ENCODE data around the gene LIMCH1. TPM values are rescaled to one million over a fixed set of nuclear protein-coding genes. Genes with fewer than 3 reads are reported as not detected.
"Not testable (repeated sequence)": the region's sequence is repeated elsewhere in the genome, so short reads cannot be mapped to it uniquely, and the experiment has no call there.

Gene LIMCH1
- total and polyA plus RNA-seq, 7 donors: 14.2 to 279 (median 169) TPM

DNA sequence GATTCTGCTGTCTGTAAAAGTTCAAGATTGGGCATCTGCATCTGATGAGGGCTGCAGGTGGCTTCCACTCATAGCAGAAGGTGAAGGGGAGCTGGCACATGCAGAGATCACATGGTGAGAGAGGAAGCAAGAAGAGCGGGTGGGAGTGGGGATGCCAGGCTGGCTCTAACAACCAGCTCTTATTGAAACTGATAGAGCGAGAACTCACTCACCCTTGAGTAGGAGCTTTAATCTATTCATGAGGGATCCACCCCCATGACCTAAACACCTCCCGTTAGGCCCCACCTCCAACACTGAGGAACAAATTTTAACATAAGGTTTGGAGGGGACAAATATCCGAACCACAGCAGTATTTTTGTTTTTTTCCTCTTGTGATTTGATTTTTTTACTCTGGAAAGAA lies 164.8 kb downstream of the LIMCH1 start:
- Histone ChIP-seq H3K27ac (no peak overlapping the region), H3K27me3 (ENCODE audit: insufficient read depth in 3 of 3, low read length in 2 of 3) (no peaks in the 10 kb centered on the region), H3K9me3 (no peaks in the 10 kb centered on the region), H3K36me3 (ENCODE audit: insufficient read depth in 1 of 2, low read depth in 1 of 2) (peaks cover 0 to 14% of the 10 kb centered on the region in 2 donors), H3K4me3 (no peak overlapping the region), H3K4me1 (no peaks in the 10 kb centered on the region)
- peak in 1 of 4 donors; percentile 36 for ATAC-seq
- 68 to 77% (median 68%) methylated on average over 4 of the region's 4 CpGs for WGBS, 3 donors
- no peak for DNase-seq
- intact Hi-C loops (cut with DNase I): no loop called here
- TF ChIP-seq, protein P1, sequence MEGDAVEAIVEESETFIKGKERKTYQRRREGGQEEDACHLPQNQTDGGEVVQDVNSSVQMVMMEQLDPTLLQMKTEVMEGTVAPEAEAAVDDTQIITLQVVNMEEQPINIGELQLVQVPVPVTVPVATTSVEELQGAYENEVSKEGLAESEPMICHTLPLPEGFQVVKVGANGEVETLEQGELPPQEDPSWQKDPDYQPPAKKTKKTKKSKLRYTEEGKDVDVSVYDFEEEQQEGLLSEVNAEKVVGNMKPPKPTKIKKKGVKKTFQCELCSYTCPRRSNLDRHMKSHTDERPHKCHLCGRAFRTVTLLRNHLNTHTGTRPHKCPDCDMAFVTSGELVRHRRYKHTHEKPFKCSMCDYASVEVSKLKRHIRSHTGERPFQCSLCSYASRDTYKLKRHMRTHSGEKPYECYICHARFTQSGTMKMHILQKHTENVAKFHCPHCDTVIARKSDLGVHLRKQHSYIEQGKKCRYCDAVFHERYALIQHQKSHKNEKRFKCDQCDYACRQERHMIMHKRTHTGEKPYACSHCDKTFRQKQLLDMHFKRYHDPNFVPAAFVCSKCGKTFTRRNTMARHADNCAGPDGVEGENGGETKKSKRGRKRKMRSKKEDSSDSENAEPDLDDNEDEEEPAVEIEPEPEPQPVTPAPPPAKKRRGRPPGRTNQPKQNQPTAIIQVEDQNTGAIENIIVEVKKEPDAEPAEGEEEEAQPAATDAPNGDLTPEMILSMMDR (IDR thresholded peaks at IDR 0.05): no peak

DNA sequence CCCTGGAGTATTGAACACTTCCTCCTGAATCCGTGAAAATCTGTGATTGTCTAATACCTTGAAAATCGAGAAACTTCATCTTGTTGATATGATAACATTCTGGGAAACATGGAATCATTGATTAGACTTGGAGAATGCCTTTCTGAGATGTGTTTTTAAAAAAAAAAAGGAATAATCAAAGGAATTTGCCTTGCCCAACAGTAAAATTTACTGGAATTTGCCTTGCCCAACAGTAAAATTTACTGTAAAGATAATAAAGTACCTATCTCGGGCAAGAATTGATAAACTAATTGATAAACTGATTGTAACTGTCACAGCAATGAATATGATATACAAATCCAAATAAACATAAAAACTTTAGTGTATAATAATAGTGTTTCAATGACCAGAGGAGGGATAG lies 165.8 kb downstream of the LIMCH1 start:
- no peaks in the 10 kb centered on the region for H3K4me1 ChIP-seq
- ATAC-seq: no peak
- TF ChIP-seq, protein P1 (IDR thresholded peaks at IDR 0.05): no peak
- no peak overlapping the region for H3K27ac ChIP-seq
- peaks cover 0 to 5% of the 10 kb centered on the region in 2 donors for H3K36me3 ChIP-seq (ENCODE audit: insufficient read depth in 1 of 2, low read depth in 1 of 2)
- DNase-seq: no peak
- intact Hi-C loops (cut with DNase I): no loop called here
- no peak overlapping the region for H3K4me3 ChIP-seq
- no peaks in the 10 kb centered on the region for H3K27me3 ChIP-seq (ENCODE audit: insufficient read depth in 3 of 3, low read length in 2 of 3)
- no peaks in the 10 kb centered on the region for H3K9me3 ChIP-seq
- 68 to 75% (median 74%) methylated on average over 3 of the region's 3 CpGs for whole genome bisulfite sequencing, 3 donors

DNA sequence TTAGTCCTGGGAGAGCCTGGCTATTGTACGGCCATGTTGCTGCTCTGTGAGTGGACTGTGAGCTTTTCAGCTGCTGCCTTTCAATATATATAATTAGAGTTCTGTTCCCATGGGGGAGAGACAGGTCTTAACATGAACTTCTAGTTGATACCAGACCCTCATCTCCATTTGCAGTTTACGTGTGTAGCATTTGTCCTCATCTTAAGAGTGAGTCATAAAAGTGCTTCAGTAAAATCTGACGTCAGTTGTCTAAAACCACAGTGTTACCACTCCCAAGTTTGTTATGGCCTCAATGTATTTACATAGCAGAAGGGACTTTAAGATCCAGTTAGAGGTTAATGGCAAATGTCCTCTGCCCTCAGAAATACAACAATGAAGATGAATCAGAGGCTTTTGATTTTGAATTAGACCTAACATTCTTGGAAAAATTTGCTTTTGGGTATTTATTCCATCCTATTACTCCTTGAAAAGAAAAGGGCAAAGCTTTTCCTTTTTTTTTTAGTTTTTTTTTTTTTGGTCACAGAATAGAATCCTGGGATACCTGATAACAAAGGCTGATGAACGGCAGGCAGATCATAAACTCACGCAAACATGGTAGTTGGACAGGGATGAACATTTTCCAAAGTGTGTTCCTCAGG lies 172.0 kb downstream of the LIMCH1 start:
- no peaks in the 10 kb centered on the region for H3K4me1 ChIP-seq
- 54 to 64% (median 61%) methylated on average over 5 of the region's 5 CpGs for WGBS, 3 donors
- no peak for ATAC-seq
- intact Hi-C loops (cut with DNase I): no loop called here
- no peak overlapping the region for H3K4me3 ChIP-seq
- H3K27ac ChIP-seq: no peak overlapping the region
- H3K9me3 ChIP-seq: no peaks in the 10 kb centered on the region
- peaks cover 0 to 3% (median 0%) of the 10 kb centered on the region in 3 donors for H3K27me3 ChIP-seq (ENCODE audit: insufficient read depth in 3 of 3, low read length in 2 of 3)
- TF ChIP-seq, protein P1 (IDR thresholded peaks at IDR 0.05): no peak
- DNase-seq: no peak
- H3K36me3 ChIP-seq (ENCODE audit: insufficient read depth in 1 of 2, low read depth in 1 of 2): no peaks in the 10 kb centered on the region

DNA sequence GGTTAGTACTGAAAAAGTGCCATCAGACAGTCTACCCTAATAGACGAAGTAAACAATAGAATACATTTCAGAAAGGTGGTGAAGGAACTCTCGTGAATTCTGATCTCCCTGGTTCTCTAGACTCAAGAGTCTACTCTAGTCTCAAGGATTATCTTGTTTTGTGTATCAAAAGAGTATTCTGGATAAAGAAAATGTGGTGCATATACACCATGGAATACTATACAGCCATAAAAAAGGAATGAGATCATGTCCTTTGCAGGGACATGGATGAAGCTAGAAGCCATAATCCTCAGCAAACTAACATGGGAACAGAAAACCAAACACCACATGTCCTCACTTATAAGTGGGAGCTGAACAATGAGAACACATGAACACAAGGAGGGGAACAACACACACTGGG lies 173.7 kb downstream of the LIMCH1 start:
- H3K27ac ChIP-seq; ATAC-seq; intact Hi-C loops (cut with DNase I); H3K4me1 ChIP-seq; H3K9me3 ChIP-seq; H3K36me3 ChIP-seq (ENCODE audit: insufficient read depth in 1 of 2, low read depth in 1 of 2); H3K27me3 ChIP-seq (ENCODE audit: insufficient read depth in 3 of 3, low read length in 2 of 3); H3K4me3 ChIP-seq; DNase-seq: not testable (repeated sequence)
- WGBS, 3 donors: 93 to 97% (median 95%) methylated on average over 2 of the region's 2 CpGs

DNA sequence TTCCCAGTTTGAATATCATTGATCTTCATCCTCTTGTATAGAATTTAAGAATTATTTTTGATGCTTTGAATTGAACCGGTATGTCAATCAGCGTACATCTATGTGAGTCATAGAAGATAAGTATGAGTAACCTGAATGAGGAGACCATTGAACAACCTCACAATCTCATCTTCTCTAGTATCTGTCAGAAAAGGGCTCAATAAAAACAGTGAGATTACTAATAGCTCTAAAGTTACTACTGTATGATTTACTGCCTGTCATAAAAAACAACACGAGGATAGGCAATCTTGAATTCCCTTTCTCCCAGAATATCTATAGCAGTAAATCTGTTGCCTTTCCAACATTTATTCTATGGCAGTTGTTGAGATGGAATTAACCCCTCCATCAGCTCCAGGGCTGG lies 174.5 kb downstream of the LIMCH1 start:
- Histone ChIP-seq H3K27ac (no peak overlapping the region), H3K4me3 (no peak overlapping the region), H3K27me3 (ENCODE audit: insufficient read depth in 3 of 3, low read length in 2 of 3) (peaks cover 0 to 3% (median 0%) of the 10 kb centered on the region in 3 donors), H3K9me3 (no peaks in the 10 kb centered on the region), H3K4me1 (no peaks in the 10 kb centered on the region), H3K36me3 (ENCODE audit: insufficient read depth in 1 of 2, low read depth in 1 of 2) (no peaks in the 10 kb centered on the region)
- intact Hi-C loops (cut with DNase I): no loop called here
- 49 to 70% (median 69%) methylated on average over 3 of the region's 3 CpGs for WGBS, 3 donors
- ATAC-seq (no peak), DNase-seq (no peak)
- TF ChIP-seq, protein P1 (IDR thresholded peaks at IDR 0.05): no peak

Measured in psoas muscle (tissue), 8 donors.